Measurements from ENCODE around the gene TMEM256. TPM values are rescaled to one million over a fixed set of nuclear protein-coding genes. Genes with fewer than 3 reads are reported as not detected.

The TMEM256 gene
- 117 and 202 TPM in 2 replicates for total RNA-seq

DNA sequence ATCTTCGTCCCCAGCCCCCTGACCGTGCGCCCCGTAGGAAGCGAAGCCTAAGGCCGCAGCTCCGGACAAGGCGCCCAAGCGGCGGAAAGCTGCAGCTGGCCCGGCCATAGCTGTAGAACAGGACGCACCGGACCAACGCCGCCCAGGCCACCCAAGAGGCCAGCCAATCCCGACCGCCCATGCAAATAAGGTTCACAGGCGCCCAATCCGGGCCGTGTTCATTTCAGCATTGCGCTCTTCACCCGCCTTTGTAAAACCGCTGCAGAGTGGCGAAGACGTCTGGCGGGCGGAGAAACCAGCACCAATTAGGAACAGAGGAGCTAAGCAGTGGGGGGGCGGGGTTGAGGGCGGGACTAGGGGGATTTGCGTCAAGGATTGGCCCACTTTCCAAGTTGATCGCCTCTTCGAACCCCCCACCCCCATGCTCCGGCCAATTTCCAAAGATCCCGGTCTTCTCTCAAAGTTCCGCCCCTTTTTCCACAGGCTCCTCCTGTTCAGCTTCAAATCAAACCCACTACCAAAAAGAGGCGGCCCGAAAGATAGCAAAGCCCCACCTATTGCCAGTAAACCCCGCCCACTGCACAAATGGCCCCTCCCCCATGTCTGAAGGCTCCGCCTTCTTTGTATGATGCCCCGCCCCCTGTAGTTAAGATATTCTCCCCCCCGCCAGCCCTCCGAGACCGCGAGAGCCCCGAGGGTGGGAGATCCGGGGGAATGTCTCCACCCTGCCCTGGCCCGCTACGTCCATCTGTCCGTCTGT lies at the start of gene TMEM256:
Gene TMEM256, minus strand, starts transcription at position 121 of the 760 bp plus-strand sequence. Its CDS starts 13 bp downstream, at position 108.

DNA sequence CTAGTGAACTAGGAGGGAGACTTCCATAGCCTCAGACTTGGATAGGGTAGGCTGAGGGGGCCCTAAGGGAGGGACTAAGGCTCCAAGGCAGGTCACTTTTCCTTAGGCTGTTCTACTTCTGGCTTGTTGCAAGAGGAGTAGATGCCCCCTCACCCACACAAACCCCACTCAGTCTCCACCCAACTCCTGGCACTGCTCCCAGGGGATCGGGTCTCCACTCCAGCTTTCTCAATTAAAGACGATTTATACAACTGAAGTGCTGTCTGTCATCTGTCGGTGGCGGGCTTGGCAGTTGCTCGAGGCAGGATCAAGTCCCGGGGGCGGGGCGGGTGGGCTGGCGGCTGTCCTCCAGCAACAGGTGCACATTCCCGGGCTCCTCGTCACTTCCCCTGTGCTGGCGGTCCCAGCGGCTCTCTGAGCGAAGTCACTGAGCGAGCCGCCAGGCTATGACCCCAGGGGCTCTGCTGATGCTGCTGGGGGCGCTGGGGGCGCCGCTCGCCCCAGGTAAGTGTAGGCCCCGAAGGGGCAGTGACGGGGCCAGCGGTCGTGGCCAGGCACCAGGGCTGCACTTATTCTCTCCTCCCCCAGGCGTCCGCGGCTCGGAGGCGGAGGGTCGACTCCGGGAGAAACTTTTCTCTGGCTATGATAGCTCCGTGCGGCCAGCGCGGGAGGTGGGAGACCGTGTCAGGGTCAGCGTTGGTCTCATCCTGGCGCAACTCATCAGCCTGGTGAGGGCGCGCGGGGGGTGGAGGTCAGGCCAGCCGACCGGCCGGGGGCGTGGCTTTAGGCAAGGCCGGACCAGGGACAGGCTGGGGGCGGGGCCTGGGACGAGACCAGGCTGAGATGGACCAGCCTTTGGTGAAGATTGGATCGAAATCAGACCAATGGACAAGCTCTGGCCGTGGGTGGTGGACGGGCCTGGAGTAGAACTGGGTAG lies 41.1 kb upstream of the TMEM256 start, which contains the start of gene CHRNB1:
Gene CHRNB1, plus strand, starts transcription at position 380 of the 937 bp plus-strand sequence. Its CDS starts 67 bp downstream, at position 447.

DNA sequence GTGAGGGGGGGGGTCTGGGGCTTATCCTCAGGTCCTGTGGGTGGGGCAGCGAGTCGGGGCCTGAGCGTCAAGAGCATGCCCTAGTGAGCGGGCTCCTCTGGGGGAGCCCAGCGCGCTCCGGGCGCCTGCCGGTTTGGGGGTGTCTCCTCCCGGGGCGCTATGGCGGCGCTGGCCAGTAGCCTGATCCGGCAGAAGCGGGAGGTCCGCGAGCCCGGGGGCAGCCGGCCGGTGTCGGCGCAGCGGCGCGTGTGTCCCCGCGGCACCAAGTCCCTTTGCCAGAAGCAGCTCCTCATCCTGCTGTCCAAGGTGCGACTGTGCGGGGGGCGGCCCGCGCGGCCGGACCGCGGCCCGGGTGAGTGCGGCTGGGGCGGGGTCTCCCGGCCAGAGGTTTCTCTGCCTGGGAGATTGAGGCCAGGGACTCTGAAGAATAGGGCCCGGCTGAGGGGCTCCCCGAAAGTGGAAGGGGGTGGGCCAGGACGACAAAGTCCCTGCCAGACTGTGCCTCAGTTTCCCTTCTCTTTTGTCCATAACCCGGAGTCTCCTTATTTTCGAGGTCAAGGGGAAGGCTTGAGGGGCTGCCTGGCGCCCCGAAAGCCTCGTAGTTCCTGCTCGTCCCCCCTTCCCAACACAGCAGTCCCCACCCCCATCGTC lies 35.7 kb upstream of the TMEM256 start, which contains the start of gene FGF11:
Gene FGF11, plus strand, starts transcription at position 51 of the 651 bp plus-strand sequence. Its CDS starts 109 bp downstream, at position 160.

DNA sequence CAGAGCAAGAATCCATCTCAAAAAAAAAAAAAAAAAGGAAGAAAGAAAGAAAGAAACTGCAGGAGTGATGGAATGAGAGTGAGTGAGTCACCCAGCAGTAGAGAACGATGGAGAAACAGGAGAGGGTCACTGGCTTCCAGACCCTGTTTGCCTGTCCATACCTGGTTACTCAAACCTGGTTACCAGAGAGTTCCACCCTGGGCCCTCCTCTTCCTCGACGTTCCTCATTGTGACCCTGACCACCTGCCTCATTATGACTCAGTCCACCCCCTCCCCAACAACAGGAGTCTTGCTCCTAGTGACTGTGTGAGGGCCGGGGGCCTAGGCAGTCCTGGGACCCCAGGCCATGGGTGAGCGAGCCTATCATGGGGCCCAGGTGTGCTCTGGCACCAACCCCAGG lies 24.7 kb upstream of the TMEM256 start, which contains the start of gene SPEM3:
Gene SPEM3, plus strand, starts transcription at position 301 of the 400 bp plus-strand sequence. Its CDS starts 46 bp downstream, at position 347.

GRCh38 chr17:7425316-7425715 lies 21.4 kb upstream of the TMEM256 start, which contains the start of gene SPEM2:
Gene SPEM2, plus strand, starts transcription at chr17:7425616. Its CDS starts 73 bp downstream, at chr17:7425689.

DNA sequence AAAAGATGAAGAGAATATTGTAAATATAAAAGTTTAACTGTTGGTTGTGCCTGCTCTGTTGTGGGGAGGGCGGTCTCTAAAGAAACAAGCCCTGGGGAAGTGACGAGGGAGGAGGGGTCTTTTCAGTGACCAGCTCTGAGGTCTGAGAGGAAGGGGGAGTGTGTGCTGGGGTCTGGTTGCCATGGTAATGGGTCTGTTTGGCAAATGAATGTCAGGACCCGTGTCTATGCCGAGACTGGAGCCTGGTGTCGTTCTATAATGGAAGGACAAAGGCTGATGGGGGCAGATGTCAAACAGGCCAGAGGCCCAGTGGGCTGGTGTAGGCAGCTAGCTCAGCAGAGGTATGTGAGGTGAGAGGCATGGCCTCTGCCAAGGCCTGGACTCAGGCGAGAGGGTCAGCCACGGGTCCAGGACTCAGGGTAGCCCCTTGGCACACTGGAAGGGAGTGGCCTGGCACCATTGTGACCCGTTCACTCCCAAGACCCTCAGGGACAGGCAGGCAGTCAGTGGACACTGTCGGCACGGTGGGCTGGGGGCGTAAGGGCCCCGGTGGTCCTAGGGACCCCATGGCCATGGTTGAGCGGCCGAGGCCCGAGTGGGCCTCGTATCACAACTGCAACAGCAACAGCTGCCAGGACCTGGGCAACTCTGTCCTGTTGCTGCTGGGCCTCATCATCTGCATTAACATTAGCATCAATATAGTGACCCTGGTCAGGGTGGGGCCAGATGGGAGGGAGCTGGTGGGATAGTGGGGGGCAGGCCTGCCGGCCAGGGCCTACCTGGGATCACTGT lies 16.1 kb upstream of the TMEM256 start, which contains the start of gene SPEM1:
Gene SPEM1, plus strand, starts transcription at position 506 of the 792 bp plus-strand sequence. Its CDS starts 61 bp downstream, at position 567.

DNA sequence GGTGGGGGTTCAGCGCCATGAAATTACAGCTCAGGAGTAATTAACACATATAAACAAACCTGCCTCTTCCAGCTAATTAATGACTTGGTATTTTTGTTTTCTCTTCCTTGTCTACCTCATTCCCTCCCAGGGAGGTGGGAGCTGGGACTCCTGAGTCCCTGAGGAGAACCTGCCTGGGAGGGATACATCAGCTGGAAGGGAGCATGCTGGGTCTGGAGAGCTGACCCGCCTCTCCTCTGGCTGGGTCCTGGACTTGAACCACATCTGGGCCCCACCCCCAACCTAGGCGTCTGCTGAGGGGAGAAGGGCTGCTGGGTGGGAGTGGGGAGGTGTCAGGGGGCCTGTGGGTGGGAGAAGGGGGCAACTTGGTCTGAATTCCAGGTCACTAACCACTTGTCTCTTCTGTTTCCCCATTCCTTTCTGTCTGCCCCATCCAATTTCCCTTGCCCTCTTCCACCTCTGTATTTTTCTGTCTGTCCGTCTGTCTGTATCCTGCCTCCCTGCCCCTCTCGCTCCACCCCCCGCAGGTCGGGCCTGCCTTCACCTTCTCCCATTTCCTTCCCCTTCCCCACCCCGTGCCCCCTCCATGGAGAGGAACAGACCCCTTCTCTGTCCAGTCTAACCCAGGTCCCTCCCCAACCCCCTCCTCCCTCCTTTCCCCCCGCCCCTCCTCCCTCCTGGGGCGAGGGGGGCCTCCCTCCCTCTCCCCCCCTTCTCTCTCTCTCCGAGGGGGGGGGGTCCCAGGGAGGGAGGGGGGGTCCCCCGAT lies 3.8 kb upstream of the TMEM256 start, which contains the start of gene NLGN2:
Gene NLGN2, plus strand, starts transcription at position 361 of the 767 bp plus-strand sequence. CDS start 411 bp downstream, outside the sequence.

GRCh38 chr17:7394452-7395191 lies 9.3 kb downstream of the TMEM256 start, which contains the start of gene PLSCR3:
Gene PLSCR3, minus strand, starts transcription at chr17:7394525. Its CDS starts 415 bp downstream, at chr17:7394110.

GRCh38 chr17:7380855-7381683 lies 22.8 kb downstream of the TMEM256 start, which contains the start of gene TNK1:
Gene TNK1, plus strand, starts transcription at chr17:7381089. Its CDS starts 1,838 bp downstream, at chr17:7382927.

DNA sequence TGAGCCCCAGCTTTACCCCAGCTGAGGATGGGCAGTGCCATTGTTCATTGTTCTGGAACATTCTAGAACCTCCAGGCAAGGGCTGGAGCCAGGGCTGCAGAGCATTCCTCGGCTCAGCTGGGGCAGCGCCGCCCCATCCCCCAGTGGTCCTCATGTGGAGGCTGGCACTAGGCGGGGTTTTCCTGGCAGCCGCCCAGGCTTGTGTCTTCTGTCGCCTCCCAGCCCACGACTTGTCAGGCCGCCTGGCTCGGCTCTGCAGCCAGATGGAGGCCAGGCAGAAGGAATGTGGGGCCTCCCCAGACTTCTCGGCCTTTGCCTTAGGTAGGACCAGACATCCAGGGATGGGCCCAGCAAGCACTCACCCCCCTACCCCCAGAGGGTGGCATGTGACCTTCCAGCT lies 48.8 kb downstream of the TMEM256 start, which contains the start of gene TMEM95:
Gene TMEM95, plus strand, starts transcription at position 104 of the 400 bp plus-strand sequence. Its CDS starts 49 bp downstream, at position 153.

Other genes with a start within 250 kb of the TMEM256 start
- gene ASGR1, start 224.7 kb downstream of the TMEM256 start, total RNA-seq, result 0.21 TPM in 1 of 2 replicates, not detected in the other
- gene DLG4, start 184.3 kb downstream of the TMEM256 start, total RNA-seq, result 4.4 and 6.6 TPM in 2 replicates
- gene ACADVL, start 184.2 kb downstream of the TMEM256 start, total RNA-seq, result 364 and 375 TPM in 2 replicates
- gene DVL2, start 169.6 kb downstream of the TMEM256 start, total RNA-seq, result 44.9 and 52.6 TPM in 2 replicates
- 33.1 and 35.1 TPM in 2 replicates for gene PHF23, start 164.6 kb downstream of the TMEM256 start, total RNA-seq
- 309 and 347 TPM in 2 replicates for gene GABARAP, start 161.6 kb downstream of the TMEM256 start, total RNA-seq
- gene CTDNEP1, start 152.4 kb downstream of the TMEM256 start, total RNA-seq, result 21.6 and 47.5 TPM in 2 replicates
- 38.4 and 42.1 TPM in 2 replicates for gene ELP5, start 151.9 kb downstream of the TMEM256 start, total RNA-seq
- 86.7 and 132 TPM in 2 replicates for gene CLDN7, start 141.6 kb downstream of the TMEM256 start, total RNA-seq
- gene SLC2A4, start 122.4 kb downstream of the TMEM256 start, total RNA-seq, result 0.14 and 0.56 TPM in 2 replicates
- 0.51 and 0.63 TPM in 2 replicates for gene YBX2, start 109.5 kb downstream of the TMEM256 start, total RNA-seq
- 554 and 701 TPM in 2 replicates for gene EIF5A, start 96.5 kb downstream of the TMEM256 start, total RNA-seq
- 50.8 and 66.1 TPM in 2 replicates for gene GPS2, start 88.7 kb downstream of the TMEM256 start, total RNA-seq
- gene NEURL4, start 74.8 kb downstream of the TMEM256 start, total RNA-seq, result 13.4 and 22.5 TPM in 2 replicates
- 0.42 and 0.78 TPM in 2 replicates for gene ACAP1, start 67.6 kb downstream of the TMEM256 start, total RNA-seq
- 48.4 and 61.1 TPM in 2 replicates for gene KCTD11, start 51.9 kb downstream of the TMEM256 start, total RNA-seq
- not detected in 2 replicates for gene TMEM95, start 48.9 kb downstream of the TMEM256 start, total RNA-seq
- 13.0 and 15.8 TPM in 2 replicates for gene TNK1, start 23.0 kb downstream of the TMEM256 start, total RNA-seq
- gene PLSCR3, start 9.6 kb downstream of the TMEM256 start, total RNA-seq, result 64.6 and 96.0 TPM in 2 replicates
- gene NLGN2, start 3.7 kb upstream of the TMEM256 start, total RNA-seq, result 6.0 and 8.9 TPM in 2 replicates
- not detected in 2 replicates for gene SPEM1, start 16.2 kb upstream of the TMEM256 start, total RNA-seq
- gene SPEM2, start 21.5 kb upstream of the TMEM256 start, total RNA-seq, result not detected in 2 replicates
- not detected in 2 replicates for gene SPEM3, start 24.8 kb upstream of the TMEM256 start, total RNA-seq
- 29.6 and 33.5 TPM in 2 replicates for gene TMEM102, start 31.3 kb upstream of the TMEM256 start, total RNA-seq
- gene FGF11, start 35.4 kb upstream of the TMEM256 start, total RNA-seq, result 18.3 and 32.1 TPM in 2 replicates
- gene CHRNB1, start 41.0 kb upstream of the TMEM256 start, total RNA-seq, result 10.9 and 11.0 TPM in 2 replicates
- gene ZBTB4, start 75.5 kb upstream of the TMEM256 start, total RNA-seq, result 29.5 and 46.1 TPM in 2 replicates
- gene SLC35G6, start 77.3 kb upstream of the TMEM256 start, total RNA-seq, result not detected in 2 replicates
- gene POLR2A, start 80.3 kb upstream of the TMEM256 start, total RNA-seq, result 62.4 and 64.9 TPM in 2 replicates
- gene TNFSF12, start 145.0 kb upstream of the TMEM256 start, total RNA-seq, result 4.2 and 10.8 TPM in 2 replicates
- gene TNFSF13, start 154.7 kb upstream of the TMEM256 start, total RNA-seq, result 4.4 and 5.1 TPM in 2 replicates
- 44.8 and 62.7 TPM in 2 replicates for gene SENP3, start 157.8 kb upstream of the TMEM256 start, total RNA-seq
- gene CD68, start 175.5 kb upstream of the TMEM256 start, total RNA-seq, result 14.8 and 21.2 TPM in 2 replicates
- 147 and 153 TPM in 2 replicates for gene MPDU1, start 179.8 kb upstream of the TMEM256 start, total RNA-seq
- 162 and 173 TPM in 2 replicates for gene SOX15, start 186.0 kb upstream of the TMEM256 start, total RNA-seq
- 39.4 and 49.4 TPM in 2 replicates for gene FXR2, start 210.8 kb upstream of the TMEM256 start, total RNA-seq
- 25.9 and 36.9 TPM in 2 replicates for gene SAT2, start 223.7 kb upstream of the TMEM256 start, total RNA-seq
- gene SHBG, start 226.0 kb upstream of the TMEM256 start, total RNA-seq, result 0.28 and 0.51 TPM in 2 replicates
- not detected in 2 replicates for gene ATP1B2, start 246.8 kb upstream of the TMEM256 start, total RNA-seq

Data from airway epithelial cell (primary cell).